ENCODE data around the gene ZAP70.

Gene ZAP70

GRCh38 chr2:97730245-97730644 is 16.9 kb downstream of the ZAP70 start:
- no peak overlapping the region for H3K4me3 ChIP-seq (ENCODE audit: low read depth in 1 of 2, low read length in 1 of 2)

GRCh38 chr2:97731274-97732020 is 18.1 kb downstream of the ZAP70 start:
- H3K4me3 ChIP-seq (ENCODE audit: low read depth in 1 of 2, low read length in 1 of 2), result no peak overlapping the region
- no peak for TF ChIP-seq CTCF (IDR thresholded peaks at IDR 0.05)
- H3K4me1 ChIP-seq (ENCODE audit: control insufficient read depth in 1 of 2, insufficient read depth in 1 of 2, low read depth in 1 of 2, low read length in 1 of 2), result peaks cover 8% of the 10 kb centered on the region in 2 experiments
- no peaks in the 10 kb centered on the region for H3K36me3 ChIP-seq
- no peaks in the 10 kb centered on the region for H3K9me3 ChIP-seq
- no peak overlapping the region for H3K27ac ChIP-seq
- H3K27me3 ChIP-seq, result no peaks in the 10 kb centered on the region

More at GRCh38 chr2:97730245-97730644, 16.9 kb downstream of the ZAP70 start:
- no peaks in the 10 kb centered on the region for H3K27me3 ChIP-seq
- H3K27ac ChIP-seq, result no peak overlapping the region
- peaks cover 13 to 14% of the 10 kb centered on the region in 2 experiments for H3K4me1 ChIP-seq (ENCODE audit: control insufficient read depth in 1 of 2, insufficient read depth in 1 of 2, low read depth in 1 of 2, low read length in 1 of 2)
- TF ChIP-seq CTCF (IDR thresholded peaks at IDR 0.05), result no peak
- H3K9me3 ChIP-seq, result no peaks in the 10 kb centered on the region
- H3K36me3 ChIP-seq, result no peaks in the 10 kb centered on the region

GRCh38 chr2:97732436-97733340 is 19.3 kb downstream of the ZAP70 start:
- no peak for TF ChIP-seq CTCF (IDR thresholded peaks at IDR 0.05)
- H3K36me3 ChIP-seq, result no peaks in the 10 kb centered on the region
- H3K27me3 ChIP-seq, result no peaks in the 10 kb centered on the region
- no peaks in the 10 kb centered on the region for H3K4me1 ChIP-seq (ENCODE audit: control insufficient read depth in 1 of 2, insufficient read depth in 1 of 2, low read depth in 1 of 2, low read length in 1 of 2)
- no peaks in the 10 kb centered on the region for H3K9me3 ChIP-seq
- no peak overlapping the region for H3K4me3 ChIP-seq (ENCODE audit: low read depth in 1 of 2, low read length in 1 of 2)
- no peak overlapping the region for H3K27ac ChIP-seq

- no peaks in the 10 kb centered on the region for H3K9me3 ChIP-seq
- no peak overlapping the region for H3K27ac ChIP-seq
- TF ChIP-seq CTCF (IDR thresholded peaks at IDR 0.05), result no peak
- H3K4me1 ChIP-seq (ENCODE audit: control insufficient read depth in 1 of 2, insufficient read depth in 1 of 2, low read depth in 1 of 2, low read length in 1 of 2), result no peaks in the 10 kb centered on the region
- H3K27me3 ChIP-seq, result no peaks in the 10 kb centered on the region
- H3K4me3 ChIP-seq (ENCODE audit: low read depth in 1 of 2, low read length in 1 of 2), result no peak overlapping the region
- no peaks in the 10 kb centered on the region for H3K36me3 ChIP-seq
Measured at GRCh38 chr2:97733341-97734035, 20.1 kb downstream of the ZAP70 start.
